ENCODE results near the gene FHOD3. TPM values are rescaled to one million over a fixed set of nuclear protein-coding genes. Genes with fewer than 3 reads are reported as not detected.

The FHOD3 gene
- total and polyA plus RNA-seq, 4 donors, result 0.57 to 1.3 (median 1.2) TPM; not detected in 1

GRCh38 chr18:36309436-36310391, 12.2 kb downstream of the FHOD3 start:
- Histone ChIP-seq H3K9me3 (ENCODE audit: control insufficient read depth in 4 of 4, low read length in 3 of 4) (no peaks in the 10 kb centered on the region), H3K4me1 (ENCODE audit: control insufficient read depth in 4 of 4, insufficient read depth in 4 of 4, low read length in 3 of 4) (no peaks in the 10 kb centered on the region), H3K4me3 (ENCODE audit: low read depth in 1 of 3, low read length in 3 of 3) (no peak overlapping the region), H3K36me3 (ENCODE audit: control insufficient read depth in 4 of 4, insufficient read depth in 3 of 4, low read depth in 1 of 4, low read length in 3 of 4) (no peaks in the 10 kb centered on the region), H3K27me3 (ENCODE audit: control insufficient read depth in 4 of 4, insufficient read depth in 4 of 4, low read length in 3 of 4) (peaks cover 0 to 4% (median 2%) of the 10 kb centered on the region in 4 donors), H3K9ac (ENCODE audit: low read depth in 1 of 2, low read length in 2 of 2) (no peak overlapping the region), H3K27ac (ENCODE audit: low read depth in 1 of 2, low read length in 2 of 2) (no peak overlapping the region)
- 79% methylated on average over 11 of the region's 11 CpGs for WGBS
- no peak for DNase-seq (ENCODE audit: low spot score)
- no peak for TF ChIP-seq HNF4A (conservative IDR thresholded peaks at IDR 0.05)
- TF ChIP-seq EGR1 (IDR thresholded peaks at IDR 0.05; ENCODE audit: low read depth in 2 of 2), result no peak
- no peak for TF ChIP-seq GABPA (IDR thresholded peaks at IDR 0.05 in 1 of 2, conservative IDR thresholded peaks at IDR 0.05 in 1 of 2)
- no peak for TF ChIP-seq RAD21 (IDR thresholded peaks at IDR 0.05)
- TF ChIP-seq SP1 (IDR thresholded peaks at IDR 0.05), result no peak
- TF ChIP-seq FOXA1 (IDR thresholded peaks at IDR 0.05), result no peak
- TF ChIP-seq ATF3 (IDR thresholded peaks at IDR 0.05), result no peak
- no peak for TF ChIP-seq TAF1 (conservative IDR thresholded peaks at IDR 0.05)
- no peak for TF ChIP-seq JUND (IDR thresholded peaks at IDR 0.05)
- no peak for TF ChIP-seq MAX (IDR thresholded peaks at IDR 0.05)
- no peak for TF ChIP-seq YY1 (IDR thresholded peaks at IDR 0.05)
- TF ChIP-seq HNF4G (IDR thresholded peaks at IDR 0.05), result no peak
- TF ChIP-seq FOXA2 (IDR thresholded peaks at IDR 0.05), result no peak

- no peaks in the 10 kb centered on the region for H3K9me3 ChIP-seq (ENCODE audit: control insufficient read depth in 4 of 4, low read length in 3 of 4)
- no peak for DNase-seq (ENCODE audit: low spot score)
- no peaks in the 10 kb centered on the region for H3K4me1 ChIP-seq (ENCODE audit: control insufficient read depth in 4 of 4, insufficient read depth in 4 of 4, low read length in 3 of 4)
- TF ChIP-seq REST (IDR thresholded peaks at IDR 0.05) (no peak), ATF3 (IDR thresholded peaks at IDR 0.05) (no peak), RAD21 (IDR thresholded peaks at IDR 0.05) (no peak), TAF1 (conservative IDR thresholded peaks at IDR 0.05) (no peak), MAX (IDR thresholded peaks at IDR 0.05) (no peak), HNF4A (conservative IDR thresholded peaks at IDR 0.05) (no peak), EGR1 (IDR thresholded peaks at IDR 0.05; ENCODE audit: low read depth in 2 of 2) (no peak), FOXA2 (IDR thresholded peaks at IDR 0.05) (no peak), NR2F2 (IDR thresholded peaks at IDR 0.05) (no peak)
- H3K27ac ChIP-seq (ENCODE audit: low read depth in 1 of 2, low read length in 2 of 2), result no peak overlapping the region
- no peak overlapping the region for H3K9ac ChIP-seq (ENCODE audit: low read depth in 1 of 2, low read length in 2 of 2)
- no peak overlapping the region for H3K4me3 ChIP-seq (ENCODE audit: low read depth in 1 of 3, low read length in 3 of 3)
- no peaks in the 10 kb centered on the region for H3K36me3 ChIP-seq (ENCODE audit: control insufficient read depth in 4 of 4, insufficient read depth in 3 of 4, low read depth in 1 of 4, low read length in 3 of 4)
- H3K27me3 ChIP-seq (ENCODE audit: control insufficient read depth in 4 of 4, insufficient read depth in 4 of 4, low read length in 3 of 4), result no peaks in the 10 kb centered on the region
- 90% methylated on average over 5 of the region's 5 CpGs for WGBS
Measured at GRCh38 chr18:36311026-36311570, 13.6 kb downstream of the FHOD3 start.
